Measurements from ENCODE around the gene FMN1.

The FMN1 gene

DNA sequence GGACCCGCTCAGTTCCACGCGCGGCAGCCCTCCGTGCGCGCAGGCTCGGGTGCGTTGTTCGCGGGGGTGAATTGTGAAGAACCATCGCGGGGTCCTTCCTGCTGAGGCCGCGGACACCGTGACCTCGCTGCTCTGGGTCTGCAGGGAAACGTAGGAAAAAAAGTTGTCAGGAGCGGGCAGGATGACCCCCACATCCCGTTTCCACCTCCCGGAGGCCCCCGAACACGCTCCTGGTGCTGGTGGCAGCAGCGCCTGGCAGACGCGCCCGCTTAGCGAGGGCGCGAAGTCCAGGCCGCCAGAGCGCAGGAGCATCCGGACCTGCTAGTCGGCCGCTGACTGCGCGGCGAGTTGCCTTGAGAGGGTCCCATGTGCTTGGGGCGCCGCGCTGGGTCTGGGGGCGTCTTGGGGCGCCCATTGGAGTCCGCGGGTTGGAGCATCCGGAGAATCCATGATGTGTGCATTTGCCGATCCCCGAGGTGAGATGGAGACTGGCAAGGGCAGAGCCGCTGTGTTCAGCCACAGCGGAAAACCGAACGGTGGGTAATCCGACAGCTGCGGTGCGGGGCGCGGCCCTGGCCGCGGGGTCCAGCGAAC, 476.2 kb downstream of the FMN1 start:
- TF ChIP-seq CREB1 (IDR thresholded peaks at IDR 0.05; ENCODE audit: low read depth) (no peak), TEAD4 (IDR thresholded peaks at IDR 0.05) (no peak), TCF12 (IDR thresholded peaks at IDR 0.05; ENCODE audit: low read depth) (no peak), NFIC (IDR thresholded peaks at IDR 0.05) (no peak), YY1 (IDR thresholded peaks at IDR 0.05; ENCODE audit: low read depth) (no peak)
- TF ChIP-seq, protein P1, sequence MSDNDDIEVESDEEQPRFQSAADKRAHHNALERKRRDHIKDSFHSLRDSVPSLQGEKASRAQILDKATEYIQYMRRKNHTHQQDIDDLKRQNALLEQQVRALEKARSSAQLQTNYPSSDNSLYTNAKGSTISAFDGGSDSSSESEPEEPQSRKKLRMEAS (IDR thresholded peaks at IDR 0.05) = peak; percentile 8; the same call in 1 of the 2 replicates
- TF ChIP-seq, protein P2, sequence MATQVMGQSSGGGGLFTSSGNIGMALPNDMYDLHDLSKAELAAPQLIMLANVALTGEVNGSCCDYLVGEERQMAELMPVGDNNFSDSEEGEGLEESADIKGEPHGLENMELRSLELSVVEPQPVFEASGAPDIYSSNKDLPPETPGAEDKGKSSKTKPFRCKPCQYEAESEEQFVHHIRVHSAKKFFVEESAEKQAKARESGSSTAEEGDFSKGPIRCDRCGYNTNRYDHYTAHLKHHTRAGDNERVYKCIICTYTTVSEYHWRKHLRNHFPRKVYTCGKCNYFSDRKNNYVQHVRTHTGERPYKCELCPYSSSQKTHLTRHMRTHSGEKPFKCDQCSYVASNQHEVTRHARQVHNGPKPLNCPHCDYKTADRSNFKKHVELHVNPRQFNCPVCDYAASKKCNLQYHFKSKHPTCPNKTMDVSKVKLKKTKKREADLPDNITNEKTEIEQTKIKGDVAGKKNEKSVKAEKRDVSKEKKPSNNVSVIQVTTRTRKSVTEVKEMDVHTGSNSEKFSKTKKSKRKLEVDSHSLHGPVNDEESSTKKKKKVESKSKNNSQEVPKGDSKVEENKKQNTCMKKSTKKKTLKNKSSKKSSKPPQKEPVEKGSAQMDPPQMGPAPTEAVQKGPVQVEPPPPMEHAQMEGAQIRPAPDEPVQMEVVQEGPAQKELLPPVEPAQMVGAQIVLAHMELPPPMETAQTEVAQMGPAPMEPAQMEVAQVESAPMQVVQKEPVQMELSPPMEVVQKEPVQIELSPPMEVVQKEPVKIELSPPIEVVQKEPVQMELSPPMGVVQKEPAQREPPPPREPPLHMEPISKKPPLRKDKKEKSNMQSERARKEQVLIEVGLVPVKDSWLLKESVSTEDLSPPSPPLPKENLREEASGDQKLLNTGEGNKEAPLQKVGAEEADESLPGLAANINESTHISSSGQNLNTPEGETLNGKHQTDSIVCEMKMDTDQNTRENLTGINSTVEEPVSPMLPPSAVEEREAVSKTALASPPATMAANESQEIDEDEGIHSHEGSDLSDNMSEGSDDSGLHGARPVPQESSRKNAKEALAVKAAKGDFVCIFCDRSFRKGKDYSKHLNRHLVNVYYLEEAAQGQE (IDR thresholded peaks at IDR 0.05; ENCODE audit: low read depth) = no peak

DNA sequence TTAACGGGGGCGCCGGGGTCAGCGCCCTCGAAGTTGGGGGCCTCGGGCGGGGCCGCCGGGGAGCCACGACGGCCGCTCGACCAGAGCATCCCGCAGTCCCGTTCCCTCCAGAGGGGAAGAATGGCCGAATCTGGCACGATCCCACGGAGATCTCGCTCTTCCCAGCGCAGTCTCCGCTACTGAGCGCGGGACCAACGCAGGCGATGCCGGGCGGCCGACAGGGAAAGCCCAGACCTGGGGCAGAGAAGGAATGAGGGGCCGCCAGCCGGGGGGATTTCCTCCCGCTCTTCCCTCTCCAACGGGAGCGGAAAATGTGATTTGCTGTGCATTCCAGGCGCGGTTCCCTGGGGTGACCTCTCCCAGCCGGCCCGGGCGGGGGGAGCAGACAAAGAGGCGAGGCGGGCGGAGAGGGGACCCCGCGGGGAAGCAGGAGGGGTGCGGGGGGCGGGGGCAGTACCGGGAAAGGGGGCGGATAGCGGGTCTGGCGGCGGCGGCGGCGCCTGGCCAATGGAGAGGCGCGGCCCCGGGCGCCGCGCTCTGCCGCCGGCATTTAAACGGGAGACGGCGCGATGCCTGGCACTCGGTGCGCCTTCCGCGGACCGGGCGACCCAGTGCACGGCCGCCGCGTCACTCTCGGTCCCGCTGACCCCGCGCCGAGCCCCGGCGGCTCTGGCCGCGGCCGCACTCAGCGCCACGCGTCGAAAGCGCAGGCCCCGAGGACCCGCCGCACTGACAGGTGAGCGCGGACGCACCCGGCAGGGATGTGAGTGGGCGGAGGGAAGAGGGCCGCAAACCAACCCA, 476.9 kb downstream of the FMN1 start, which contains the start of gene GREM1:
TSS of gene GREM1 (plus strand) at position 579 of the 801 bp plus-strand sequence. CDS start 12,687 bp downstream, outside the sequence.
- TF ChIP-seq CEBPB (IDR thresholded peaks at IDR 0.05) (no peak), TEAD4 (IDR thresholded peaks at IDR 0.05) (peak; percentile 35; the same call in 1 of the 2 replicates), CREB1 (IDR thresholded peaks at IDR 0.05; ENCODE audit: low read depth) (no peak), ZBTB7A (IDR thresholded peaks at IDR 0.05; ENCODE audit: low read depth) (peak; percentile 26; the same call in 1 of the 2 replicates), FOXM1 (IDR thresholded peaks at IDR 0.05; ENCODE audit: borderline replicate concordance, low read depth) (no peak), EP300 (IDR thresholded peaks at IDR 0.05; ENCODE audit: borderline replicate concordance) (no peak), RAD21 (IDR thresholded peaks at IDR 0.05; ENCODE audit: low read depth) (no peak), EGR1 (IDR thresholded peaks at IDR 0.05) (no peak), YY1 (IDR thresholded peaks at IDR 0.05; ENCODE audit: low read depth) (no peak), TCF12 (IDR thresholded peaks at IDR 0.05; ENCODE audit: low read depth) (no peak), TAF1 (IDR thresholded peaks at IDR 0.05; ENCODE audit: low read depth) (no peak), NFIC (IDR thresholded peaks at IDR 0.05) (no peak)
- TF ChIP-seq, protein P1 (IDR thresholded peaks at IDR 0.05) = peak; percentile 32; the same call in 1 of the 2 replicates
- TF ChIP-seq, protein P3, sequence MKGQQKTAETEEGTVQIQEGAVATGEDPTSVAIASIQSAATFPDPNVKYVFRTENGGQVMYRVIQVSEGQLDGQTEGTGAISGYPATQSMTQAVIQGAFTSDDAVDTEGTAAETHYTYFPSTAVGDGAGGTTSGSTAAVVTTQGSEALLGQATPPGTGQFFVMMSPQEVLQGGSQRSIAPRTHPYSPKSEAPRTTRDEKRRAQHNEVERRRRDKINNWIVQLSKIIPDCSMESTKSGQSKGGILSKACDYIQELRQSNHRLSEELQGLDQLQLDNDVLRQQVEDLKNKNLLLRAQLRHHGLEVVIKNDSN (IDR thresholded peaks at IDR 0.05) = no peak
- TF ChIP-seq, protein P2 (IDR thresholded peaks at IDR 0.05; ENCODE audit: low read depth) = no peak

DNA sequence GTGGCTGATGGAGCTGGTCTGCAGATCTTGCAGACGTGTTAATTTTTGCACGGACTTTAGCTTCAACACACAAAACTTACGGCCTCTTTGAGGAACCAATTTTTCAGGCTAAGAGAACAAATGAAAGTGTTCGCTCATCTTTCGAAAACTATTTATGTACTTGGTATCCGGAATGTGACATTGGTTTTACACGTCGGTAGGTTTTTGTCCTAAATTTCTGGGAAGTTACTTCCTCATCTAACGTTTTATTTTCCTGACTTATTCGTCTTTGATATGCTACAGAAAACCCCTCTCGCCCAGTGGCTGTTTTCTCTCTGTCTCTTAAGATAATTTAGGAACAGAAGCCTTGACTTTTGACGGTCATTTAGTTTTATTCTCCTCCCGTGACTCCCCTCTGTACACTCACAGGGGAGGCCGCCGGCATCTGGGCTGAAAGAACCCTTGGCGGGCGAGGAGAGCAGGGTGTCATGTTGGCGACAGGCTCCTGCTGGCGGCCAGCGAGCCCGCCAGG, 477.5 kb downstream of the FMN1 start:
- TF ChIP-seq, protein P1 (IDR thresholded peaks at IDR 0.05) = no peak
- no peak for TF ChIP-seq TCF12 (IDR thresholded peaks at IDR 0.05; ENCODE audit: low read depth)

DNA sequence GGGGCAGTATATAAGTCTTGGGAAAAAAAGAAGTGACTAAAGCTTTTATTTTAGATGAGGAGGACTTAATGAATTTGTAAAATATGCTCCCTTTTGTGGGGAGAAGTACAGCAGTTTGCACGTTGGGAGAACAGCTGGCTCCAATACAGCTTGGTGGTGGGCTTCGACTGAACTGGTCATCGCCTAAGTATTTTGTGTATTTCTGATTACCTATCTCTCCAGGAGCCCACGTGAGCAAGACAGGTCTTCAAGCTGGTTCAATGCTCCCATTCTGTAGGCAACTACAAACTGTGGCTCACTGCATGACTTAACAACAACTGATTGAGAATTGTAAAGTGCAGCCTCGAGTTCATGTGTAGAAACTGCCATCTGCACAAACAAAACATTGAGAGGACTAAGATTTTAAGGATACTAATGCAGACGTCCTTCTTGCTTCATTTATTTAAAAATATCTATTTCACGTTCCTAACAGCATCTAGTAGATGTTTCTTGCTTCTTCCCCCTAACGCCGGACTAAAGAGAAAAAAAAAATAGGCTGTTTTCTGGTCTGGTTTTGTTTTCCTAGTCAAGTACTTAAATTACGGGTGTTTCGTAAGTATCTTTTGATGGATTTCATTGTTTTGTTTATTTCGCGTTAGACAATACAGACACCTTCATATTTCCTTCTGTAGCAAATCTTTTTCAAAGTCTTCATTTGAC, 478.1 kb downstream of the FMN1 start:
- TF ChIP-seq TAF1 (IDR thresholded peaks at IDR 0.05; ENCODE audit: low read depth) (no peak), RAD21 (IDR thresholded peaks at IDR 0.05; ENCODE audit: low read depth) (no peak), FOXM1 (IDR thresholded peaks at IDR 0.05; ENCODE audit: borderline replicate concordance, low read depth) (no peak), NFIC (IDR thresholded peaks at IDR 0.05) (no peak), ZBTB7A (IDR thresholded peaks at IDR 0.05; ENCODE audit: low read depth) (no peak), EP300 (IDR thresholded peaks at IDR 0.05; ENCODE audit: borderline replicate concordance) (no peak), CREB1 (IDR thresholded peaks at IDR 0.05; ENCODE audit: low read depth) (no peak), EGR1 (IDR thresholded peaks at IDR 0.05) (no peak)
- TF ChIP-seq, protein P2 (IDR thresholded peaks at IDR 0.05; ENCODE audit: low read depth) = no peak
- TF ChIP-seq, protein P1 (IDR thresholded peaks at IDR 0.05) = no peak

All from Ishikawa (cell line).